ENCODE measurements around the gene NOL9.

- TF ChIP-seq POLR2AphosphoS5 (IDR thresholded peaks at IDR 0.05) (no peak), CTCF (IDR thresholded peaks at IDR 0.05) (no peak), POLR2A (IDR thresholded peaks at IDR 0.05) (no peak), EP300 (IDR thresholded peaks at IDR 0.05) (no peak)
Measured at GRCh38 chr1:6474815-6475282, 79.5 kb downstream of the NOL9 start.
